ENCODE results near the gene FBN1.

The FBN1 gene

DNA sequence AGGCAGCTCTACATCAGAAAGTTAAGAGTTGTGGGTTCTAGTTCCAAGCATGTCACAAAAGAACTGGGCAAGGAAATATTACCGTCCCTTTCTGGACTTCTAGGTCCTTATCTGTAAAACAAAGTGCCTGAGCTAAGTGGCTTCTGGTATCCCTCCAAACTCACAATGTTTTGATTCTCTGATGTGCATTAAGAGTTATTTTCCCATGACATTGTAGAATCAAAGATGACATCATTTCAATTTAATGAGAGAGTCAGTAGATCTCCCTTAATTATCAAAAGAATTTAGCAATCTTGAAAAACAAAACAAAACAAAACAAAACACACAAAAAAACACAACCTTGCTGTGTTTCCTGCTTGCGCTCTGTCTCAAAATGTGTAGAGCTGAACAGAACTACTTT, 225.6 kb downstream of the FBN1 start:
- DNase-seq = no peak

DNA sequence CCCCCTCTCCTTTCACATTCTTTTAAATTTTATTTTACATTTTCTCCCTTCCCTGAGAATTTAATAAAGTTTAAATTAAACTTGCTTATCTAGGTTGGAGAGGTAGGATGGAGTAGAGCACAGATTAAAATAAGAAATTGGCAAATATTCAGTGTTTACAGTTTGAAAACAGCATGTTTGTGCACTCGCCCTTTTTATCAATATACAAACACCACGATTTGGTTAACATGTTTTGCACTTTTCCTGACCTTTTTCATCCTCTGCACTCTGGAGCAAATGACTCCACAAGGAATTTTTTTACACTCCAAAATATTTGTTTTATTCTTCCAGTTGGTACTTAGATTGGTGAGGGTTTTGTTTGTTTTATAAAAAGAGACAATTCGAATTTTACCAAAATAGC, 227.2 kb downstream of the FBN1 start:
- DNase-seq = no peak

DNA sequence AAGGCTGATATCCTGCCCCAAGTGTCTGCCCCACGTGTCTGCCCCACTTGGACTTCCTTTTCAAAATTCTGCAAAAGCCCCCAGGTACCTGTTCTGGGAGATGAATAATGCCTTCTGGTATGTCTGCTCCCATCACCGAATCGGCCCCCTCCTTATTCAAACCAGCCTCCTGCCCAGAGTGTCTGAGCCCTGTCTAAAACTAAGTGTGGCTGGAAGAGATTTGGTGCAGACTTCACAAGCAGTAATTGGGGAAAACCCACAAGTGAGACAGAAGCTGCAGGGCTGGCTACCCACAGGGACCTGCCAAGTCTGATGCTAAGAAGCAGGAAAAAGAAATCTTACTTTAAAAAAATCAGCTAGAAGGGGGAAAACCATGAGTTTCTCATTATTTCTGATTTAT, 229.2 kb downstream of the FBN1 start:
- no peak for DNase-seq

DNA sequence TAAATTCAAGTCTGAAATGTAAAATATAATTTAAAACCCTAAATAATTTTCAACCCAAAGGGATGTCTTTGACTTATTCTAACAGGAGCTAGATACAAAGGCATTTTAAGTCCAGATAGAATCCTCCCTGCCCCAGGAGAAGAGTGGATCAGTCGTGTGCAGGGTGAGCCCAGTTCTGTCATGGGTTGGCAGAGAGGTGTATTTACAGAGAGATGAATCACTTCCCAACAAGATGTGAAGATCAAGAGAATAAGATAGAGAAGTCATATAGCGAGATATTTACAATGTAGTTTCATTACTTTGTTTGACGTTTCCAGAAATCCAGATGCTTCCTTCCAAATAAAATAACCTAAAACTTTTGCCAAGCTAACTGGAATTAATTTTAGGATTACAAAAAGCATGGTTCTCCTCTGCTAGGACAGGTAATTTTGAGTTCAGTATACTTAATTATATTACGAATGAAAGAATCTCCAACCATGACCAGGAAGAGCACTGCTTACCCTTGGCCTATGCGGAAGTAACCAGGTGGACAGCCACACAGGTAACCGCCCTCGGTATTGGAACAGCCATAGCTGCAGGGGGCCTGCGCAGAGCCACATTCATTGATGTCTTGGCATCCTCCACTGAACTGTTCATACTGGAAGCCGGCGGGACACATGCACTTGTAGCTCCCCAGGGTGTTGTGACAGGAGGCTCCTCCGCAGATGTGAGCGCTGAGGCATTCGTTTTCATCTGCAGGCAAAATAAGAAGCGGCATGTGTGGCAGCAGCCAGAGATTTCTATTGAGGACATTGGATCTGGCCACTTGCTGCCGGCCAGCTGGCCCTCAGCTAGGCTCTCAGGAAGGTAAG, 230.2 kb downstream of the FBN1 start:
- no peak for DNase-seq

DNA sequence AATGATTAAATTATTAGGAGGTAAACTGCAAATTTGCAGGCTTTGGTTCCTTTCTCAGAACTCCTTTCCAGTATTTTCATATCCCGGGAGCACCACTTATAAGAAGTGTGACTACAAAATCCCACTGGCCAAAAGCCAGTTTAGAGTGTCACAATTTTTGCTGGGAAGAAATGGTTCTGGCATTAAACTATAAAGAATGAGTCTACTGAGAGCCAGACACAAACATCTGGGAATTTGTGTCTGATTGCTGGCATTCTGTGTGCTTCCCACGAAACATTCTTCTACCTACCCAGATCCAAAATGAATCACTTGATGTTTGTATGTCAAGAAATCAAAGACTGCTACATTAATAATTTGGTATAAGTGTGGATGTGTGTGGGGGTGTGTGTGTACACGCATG, 231.5 kb downstream of the FBN1 start:
- DNase-seq = no peak

DNA sequence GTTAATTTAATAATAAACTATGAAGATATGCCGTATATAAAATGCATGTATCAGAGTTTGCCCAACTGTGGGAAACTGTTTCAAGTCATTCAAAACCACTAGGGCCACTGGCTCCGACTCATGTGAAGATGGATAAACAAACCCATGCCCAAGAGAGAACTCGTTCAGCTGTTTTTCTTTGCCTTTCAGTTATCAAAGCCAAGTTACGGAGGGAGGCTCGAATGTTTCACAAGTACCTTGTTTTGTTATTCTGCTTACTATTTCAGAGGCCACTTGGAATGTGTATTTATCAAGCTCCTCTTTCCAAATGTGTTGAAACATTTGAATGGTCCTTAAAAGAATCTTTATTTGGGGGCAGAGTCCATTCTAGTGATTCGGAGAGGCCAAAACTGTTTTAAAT, 232.2 kb downstream of the FBN1 start:
- DNase-seq = no peak

DNA sequence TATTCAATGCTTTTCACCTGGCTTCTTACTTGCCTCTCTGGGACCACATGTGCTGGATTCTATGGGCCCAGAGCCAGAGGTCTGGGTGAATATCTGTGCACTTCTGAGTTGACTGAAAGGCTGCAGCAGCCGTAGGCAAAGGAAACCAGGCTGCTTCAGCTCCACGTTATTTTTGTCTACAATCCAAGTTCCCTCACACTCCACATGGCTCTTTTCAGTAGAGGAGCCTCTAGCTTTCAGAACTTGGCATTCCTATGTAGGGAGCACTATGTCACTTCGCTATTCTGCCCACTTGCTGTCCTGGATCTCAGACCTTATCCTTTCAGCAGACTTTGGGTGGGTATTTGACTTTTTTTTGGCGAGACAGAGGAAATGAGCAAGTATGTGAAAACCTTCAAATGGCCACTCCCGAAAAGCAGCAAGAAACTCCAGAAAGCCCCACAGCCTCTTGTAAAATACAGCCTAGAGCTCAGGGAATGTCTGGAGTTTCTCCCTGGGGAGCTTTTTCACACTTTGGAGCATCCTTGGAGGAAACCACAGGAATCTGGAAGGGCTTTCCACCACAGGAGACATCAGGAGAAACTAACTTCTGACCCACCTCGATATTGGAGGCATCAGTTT, 233.4 kb downstream of the FBN1 start:
- no peak for DNase-seq

DNA sequence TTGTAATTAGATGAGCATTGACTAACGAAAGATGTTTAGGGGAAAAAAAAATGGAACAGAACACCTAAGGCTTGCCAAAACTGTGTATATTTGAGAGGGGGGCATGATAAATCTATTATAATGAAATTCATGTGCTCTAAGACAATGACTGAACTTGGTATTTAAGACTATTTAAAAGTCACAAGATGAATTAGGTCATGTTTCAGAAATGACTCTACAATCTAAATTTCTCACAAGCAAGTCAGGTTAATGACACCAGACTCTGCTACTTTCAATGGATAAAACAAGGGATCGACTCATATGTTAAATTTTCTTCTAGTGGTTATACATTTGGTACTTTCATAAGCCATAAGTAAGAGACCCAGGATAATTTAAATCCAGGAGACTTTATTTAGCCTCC, 235.9 kb downstream of the FBN1 start:
- DNase-seq = no peak

DNA sequence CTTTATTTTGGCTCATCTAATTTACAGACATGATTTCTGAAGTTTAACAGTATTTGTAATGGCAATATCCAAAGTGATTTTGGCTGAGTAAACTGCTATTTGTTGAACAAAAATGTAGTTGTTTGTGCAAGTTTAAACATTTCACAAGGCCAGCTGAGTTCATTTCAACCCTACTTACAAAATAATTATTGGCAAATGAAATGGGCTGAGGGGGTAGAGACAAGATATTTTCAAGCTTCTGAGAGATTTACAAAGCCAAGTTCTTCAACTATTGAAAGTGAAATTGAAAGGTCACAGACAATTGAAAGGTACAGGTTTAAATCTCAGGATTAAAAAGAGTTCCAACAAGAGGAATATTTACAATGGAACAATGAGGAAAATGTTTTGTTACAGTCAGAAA, 237.2 kb downstream of the FBN1 start:
- no peak for DNase-seq

DNA sequence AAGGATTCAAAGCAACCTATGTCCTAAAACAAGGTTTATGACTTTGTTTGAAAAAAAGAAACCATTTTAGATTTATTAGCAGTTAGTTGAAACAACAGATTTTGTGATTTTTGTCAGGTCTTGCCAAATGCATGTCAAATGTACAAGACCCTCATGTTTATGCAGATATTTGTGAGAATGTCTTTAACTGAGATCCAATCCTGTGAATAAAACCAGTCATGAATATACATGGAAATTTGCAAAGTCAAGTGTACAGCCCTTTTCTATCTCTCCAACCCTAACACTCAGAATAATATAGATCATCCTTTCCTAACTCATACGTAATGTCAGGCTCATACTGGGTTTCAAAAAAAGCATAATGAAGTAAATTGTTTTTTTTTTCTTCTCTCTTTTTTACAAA, 237.9 kb downstream of the FBN1 start:
- DNase-seq = no peak

DNA sequence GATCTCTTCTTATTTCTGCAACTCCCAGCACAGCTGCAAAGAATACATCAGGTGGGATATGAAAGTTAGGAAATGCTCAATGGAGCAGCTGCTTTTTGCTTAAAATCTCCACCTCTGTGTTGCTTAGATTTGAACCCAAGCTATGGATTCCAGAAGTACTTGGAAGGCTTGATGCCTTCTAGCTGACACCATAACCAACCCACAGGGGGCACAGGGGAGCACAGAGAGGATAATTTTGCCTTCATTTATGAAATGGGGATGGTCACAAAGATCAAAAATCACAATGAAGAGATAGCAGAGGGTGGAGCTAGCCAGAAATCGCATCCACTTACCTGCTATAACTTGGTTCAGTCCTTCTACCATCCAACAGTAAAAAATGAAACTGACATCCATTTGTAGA, 238.6 kb downstream of the FBN1 start:
- DNase-seq = no peak

DNA sequence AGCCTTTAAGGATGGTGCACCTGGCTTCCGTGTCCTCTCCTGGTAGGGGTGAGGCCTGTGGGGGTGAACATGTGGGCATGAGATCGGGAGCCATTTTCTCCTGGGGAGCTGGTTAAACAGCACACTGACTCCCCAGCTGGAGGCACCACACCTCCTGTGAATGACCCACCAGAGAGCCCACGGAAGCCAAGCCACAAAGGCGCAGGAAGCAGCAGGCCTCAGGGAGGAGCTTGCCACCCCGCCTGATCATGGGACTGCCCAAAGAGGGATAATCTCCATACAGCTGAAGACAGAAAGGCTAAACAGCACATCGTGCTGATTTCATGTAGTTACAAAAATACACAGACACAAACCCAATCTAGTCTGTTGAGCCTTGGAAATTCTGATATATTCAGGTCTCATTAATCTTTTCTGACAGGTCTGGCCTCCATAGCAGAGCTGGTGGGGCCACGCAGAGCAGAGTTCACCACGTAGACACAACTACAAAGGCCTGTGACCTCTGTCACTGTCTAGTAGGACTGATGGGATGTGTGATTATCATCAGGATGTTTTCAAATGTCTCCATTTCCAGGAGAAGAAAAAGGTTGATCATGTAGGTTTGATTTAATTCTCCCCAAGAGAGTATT, 239.1 kb downstream of the FBN1 start:
- no peak for DNase-seq

DNA sequence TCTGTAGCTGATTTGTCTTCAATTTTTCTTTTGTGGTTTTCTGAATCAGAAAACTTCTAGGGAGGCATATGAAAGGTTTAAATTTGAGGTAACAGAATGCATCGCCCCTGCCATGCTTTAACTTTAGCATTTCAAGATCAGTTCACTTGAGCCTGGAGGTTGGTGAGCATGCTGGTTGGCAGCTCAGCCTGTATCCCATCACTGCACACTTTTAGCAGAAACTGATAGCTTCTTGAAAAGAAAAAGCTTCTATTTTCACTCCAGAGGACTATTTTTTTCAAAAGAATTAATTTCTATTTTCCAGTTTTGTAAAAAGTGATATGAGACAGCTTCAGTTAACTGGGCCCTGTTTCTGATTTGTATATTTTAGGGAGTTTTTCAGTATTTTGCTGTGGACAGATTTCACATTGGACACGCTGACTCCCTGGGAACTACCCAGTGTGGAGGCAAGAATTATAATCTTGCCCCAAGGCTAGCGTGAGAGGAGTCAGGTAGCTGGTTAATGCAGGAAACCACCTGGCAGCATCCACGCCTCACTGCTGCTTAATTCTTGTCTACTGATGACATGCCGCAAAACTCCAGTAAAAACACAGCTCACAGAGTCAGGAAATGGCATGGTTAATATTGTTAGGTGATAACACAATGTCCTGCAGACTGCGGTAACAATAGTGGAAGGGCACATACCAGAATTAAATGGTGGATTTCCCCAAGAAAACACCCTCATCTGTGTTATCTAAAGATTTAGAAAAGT, 242.9 kb downstream of the FBN1 start:
- DNase-seq = no peak

DNA sequence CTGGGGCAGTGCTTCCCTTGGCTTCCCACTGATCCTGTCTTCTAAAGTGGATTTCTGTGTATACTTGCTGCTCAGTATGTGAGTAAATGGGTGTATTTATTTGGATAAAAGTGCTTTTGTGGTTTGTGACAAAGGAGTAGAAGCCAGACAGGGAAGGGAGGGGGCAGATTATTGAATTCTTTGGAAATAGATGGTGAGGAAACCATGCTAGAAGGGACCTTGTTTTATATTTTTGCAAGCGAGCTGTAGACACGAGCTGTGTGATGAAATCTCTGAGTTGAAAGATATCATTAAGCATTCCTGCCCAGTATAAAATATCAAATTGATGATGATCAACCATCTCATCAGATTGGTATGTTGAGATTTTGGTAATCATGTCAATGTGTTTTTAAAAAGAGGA, 245.4 kb downstream of the FBN1 start:
- no peak for DNase-seq

DNA sequence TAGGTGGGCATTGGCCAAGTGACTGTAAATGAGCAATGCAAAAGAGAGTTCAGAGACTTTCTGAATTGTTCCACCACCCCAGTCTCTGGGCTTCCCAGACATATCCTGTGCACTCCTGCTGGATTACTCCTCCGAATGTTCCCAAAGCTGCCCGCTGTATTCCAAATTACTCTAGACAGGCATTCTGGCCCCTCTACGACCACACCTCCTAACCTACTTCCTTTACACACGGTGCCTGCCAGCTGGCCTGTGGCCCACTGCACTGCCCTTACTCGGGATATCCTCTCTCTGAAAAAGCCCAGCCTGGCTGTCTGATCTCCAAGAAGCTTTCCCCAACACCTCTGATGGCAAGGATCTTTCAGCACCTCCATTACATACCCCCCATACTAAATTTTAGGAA, 247.7 kb downstream of the FBN1 start:
- no peak for DNase-seq

DNA sequence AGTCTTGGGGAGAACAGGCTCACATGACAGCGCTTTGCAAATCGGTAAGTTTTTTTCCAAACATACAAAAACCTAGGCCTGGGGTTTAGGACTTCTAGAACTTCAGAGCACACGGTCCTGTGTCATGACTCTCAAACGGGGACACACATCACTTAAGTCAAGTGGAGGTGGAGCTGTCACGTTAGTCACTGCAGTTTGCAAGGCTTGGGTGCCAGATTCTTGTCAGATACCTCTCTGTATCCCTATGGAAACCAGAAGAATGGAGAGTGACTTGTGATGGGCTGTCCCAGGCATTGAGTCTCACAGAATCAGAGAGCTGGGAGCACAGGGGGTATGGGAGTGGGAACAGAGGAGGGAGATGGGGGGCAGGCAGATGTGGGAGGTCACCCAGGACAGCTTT, 249.5 kb downstream of the FBN1 start:
- no peak for DNase-seq

DNA sequence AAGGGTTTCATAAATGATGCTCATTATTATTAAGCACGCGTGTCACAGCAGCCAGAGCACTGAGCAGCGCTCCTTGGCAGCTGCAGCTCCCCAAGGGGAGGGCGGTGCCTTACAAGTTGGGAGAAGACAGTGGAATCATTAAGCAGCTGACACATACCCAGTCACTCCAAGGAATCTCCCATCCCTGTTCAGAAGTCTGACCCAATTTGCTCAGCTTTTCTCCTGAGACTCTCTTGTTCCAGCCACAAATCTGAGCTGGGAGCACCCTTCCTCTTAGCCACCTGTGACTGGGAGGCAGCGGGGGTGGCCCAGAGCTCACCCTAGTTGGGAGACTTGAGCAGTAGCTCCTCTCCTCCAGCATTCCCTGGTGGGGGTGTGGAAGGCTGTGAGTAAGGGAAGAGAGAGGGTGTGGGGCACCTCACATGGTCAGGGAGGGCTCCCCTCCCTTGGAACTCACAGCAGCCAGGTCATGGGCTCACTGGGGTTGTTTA, 249.9 kb downstream of the FBN1 start:
- DNase-seq = no peak

DNA sequence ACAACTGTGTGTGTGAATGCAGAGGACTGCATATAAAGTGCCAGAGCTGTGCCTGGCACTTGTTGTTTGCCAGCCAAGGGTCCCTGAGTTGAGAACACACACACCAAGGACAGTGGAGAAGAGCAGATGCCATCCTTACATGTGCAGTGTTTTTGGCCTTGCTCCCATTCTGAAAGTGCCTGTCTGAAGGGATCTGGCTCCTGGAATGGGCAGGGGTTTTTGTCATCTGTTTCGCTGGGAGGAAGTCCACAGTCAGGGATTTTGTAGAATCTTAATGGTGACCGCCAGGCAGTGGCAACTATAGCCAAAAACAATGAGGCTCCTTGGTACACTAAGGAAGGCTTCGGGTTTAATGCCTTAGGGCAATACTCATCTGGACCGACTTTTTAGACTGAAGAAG, 250.5 kb downstream of the FBN1 start:
- no peak for DNase-seq

DNA sequence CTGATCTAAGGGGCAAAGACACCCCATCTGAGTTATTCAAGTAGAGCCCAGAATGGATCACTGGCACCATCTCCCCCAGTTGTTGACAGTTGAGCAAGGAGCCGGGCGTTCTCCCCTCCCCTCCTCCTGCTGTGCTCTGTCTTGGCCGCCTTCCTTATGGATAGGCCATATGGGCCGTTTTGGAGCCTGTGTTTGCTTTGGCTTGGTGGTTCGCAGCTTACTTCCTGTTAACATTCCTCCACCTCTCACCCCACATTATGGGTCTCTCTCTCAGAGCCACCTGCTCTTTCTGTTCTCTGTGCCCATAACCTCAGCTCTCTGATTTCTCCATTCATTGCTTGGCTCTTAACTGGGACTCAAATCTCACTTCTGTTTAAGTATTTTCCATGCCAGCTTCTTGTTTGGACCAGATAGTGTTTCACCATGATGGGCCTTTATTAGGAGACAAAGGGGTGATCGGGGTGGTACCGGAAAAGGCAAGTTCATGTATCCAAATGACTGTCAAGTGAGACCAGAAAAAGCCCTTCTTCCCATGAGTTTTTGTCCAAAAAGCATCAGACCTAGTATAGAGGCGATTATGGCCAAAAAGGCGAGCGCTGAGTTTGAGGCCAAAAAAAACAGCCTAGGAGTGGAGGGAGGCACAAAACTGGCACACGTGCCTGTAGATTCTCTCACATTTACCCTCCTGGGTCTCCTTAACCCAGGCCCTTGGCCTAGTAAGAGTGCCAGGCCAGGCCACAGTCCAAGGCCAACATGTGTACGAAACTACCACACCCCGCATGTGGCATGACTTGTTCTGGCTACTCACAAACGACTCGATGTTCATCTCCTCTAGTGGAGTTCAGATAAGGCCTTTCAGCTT, 251.6 kb downstream of the FBN1 start:
- DNase-seq = peak; percentile 1

DNA sequence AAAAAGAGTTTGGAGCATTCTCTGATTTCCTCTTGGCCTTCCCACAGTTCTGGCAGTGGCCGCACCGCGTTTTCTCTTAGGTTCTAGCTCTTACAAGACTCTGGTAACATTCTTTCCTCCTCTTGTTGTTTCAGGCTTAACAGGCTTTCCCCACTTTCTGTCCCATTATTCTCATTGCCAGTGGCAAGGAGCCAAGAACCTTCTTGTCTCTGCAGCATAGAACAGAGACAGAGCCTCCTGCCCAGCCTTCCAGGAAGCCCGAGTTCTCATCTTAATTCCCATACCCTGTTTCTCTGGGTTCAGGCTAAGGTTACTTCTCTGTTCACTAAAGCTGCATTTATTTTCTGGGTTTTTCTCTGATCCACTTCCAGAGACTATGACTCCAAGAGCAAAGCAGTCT, 253.2 kb downstream of the FBN1 start:
- no peak for DNase-seq

DNA sequence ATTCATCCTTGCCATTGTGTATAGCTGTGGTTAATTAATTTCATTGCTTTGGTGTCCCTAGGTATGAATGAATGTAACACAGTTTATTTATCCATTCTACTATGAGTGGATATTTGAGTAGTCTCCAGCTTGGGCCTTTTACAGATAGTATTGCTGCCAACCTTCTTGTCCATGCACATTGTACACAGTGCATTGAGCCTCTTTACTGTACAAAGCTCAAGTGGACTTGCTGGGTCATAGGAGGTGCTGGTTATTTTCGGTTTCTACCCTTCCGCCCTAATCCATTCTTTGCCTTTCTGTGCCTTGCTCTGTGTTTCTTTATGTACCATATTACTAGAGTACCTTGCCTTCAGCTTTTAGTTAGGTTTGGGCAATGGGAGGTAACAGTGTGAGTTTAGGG, 253.6 kb downstream of the FBN1 start:
- no peak for DNase-seq

DNA sequence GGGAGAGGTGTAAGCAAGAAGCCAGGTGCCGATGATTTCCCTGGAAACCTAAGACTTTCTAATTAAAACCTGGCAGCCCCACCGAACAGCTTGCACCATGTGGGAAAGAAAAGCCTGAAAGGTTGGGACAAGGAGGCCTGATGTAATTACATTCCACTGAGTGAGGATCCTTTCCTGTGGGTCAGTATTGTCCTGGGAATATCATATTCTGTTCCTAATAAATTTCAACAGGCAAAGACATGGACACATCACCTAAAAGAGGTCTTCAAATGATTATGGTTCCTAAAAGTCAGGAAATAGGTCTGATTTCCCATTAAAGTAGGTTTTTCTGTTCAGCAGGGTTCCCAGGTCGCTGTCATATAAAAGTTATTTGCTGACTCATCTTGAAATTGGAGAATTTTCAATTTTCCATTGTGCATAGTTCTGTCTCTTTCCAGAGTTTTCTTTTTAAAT, 255.8 kb downstream of the FBN1 start:
- no peak for DNase-seq
